Cardiac muscle cell (in vitro differentiated cells and primary cell): ENCODE data around the gene MRE11. TPM values are rescaled to one million over a fixed set of nuclear protein-coding genes. Genes with fewer than 3 reads are reported as not detected.

Experiments used
- DNase-seq, 2 donors: peaks; one replicate each; pipeline versions ENCODE4 v3.0.0 to v3.0.0-alpha.2; 2010 to 2017; ENCODE audit warnings: low read depth in 1 of 2, low spot score in 1 of 2
- H3K27ac ChIP-seq: fragments of 200-600 bp; sonication (generic); 2 replicates; pipeline ENCODE4 v1.5.1; 2016
- H3K27me3 ChIP-seq: fragments of 200-600 bp; sonication (generic); 2 replicates; pipeline ENCODE4 v1.6.0; 2016; ENCODE audit warnings: control low read depth
- H3K36me3 ChIP-seq: fragments of 200-600 bp; sonication (generic); 2 replicates; pipeline ENCODE4 v1.5.1; 2016; ENCODE audit warnings: control low read depth
- H3K4me1 ChIP-seq: fragments of 200-600 bp; sonication (generic); 2 replicates; pipeline ENCODE4 v1.8.1; 2017; ENCODE audit warnings: low read depth, mild to moderate bottlenecking, mixed run types
- H3K4me3 ChIP-seq: fragments of 200-600 bp; sonication (generic); 2 replicates; pipeline ENCODE4 v1.5.1; 2016; ENCODE audit warnings: mild to moderate bottlenecking
- H3K9me3 ChIP-seq: fragments of 200-600 bp; sonication (generic); 2 replicates; pipeline ENCODE4 v1.5.1; 2017; ENCODE audit warnings: low read depth, mild to moderate bottlenecking, control low read depth
- CTCF ChIP-seq: IDR thresholded peaks from 2 replicates; pipeline ENCODE4 v1.5.1; 2012; ENCODE audit warnings: low read depth, mild to moderate bottlenecking, low read length
- polyA plus RNA-seq: library from polyadenylated mRNA; unstranded; fragments of >200 nt; fragmentation: Nextera tagmentation; extraction: Ambion mirVana; gene quantifications from 2 replicates; pipeline ENCODE4 v1.2.1, GENCODE V29; 2016
- total RNA-seq: library from RNA; depleted of rRNA; stranded (reverse); fragments of >200 nt; gene quantifications from 2 replicates; pipeline ENCODE4 v1.2.3, GENCODE V29; 2016

Gene MRE11
- total and polyA plus RNA-seq, 2 experiments from 2014 or later: 7.0 to 11.4 TPM

- Histone ChIP-seq H3K27ac (no peak overlapping the region), H3K4me1 (peaks cover 14% of the 10 kb centered on the region), H3K4me3 (no peak overlapping the region), H3K36me3 (no peaks in the 10 kb centered on the region), H3K27me3 (no peaks in the 10 kb centered on the region), H3K9me3 (no peaks in the 10 kb centered on the region)
- no peak for DNase-seq
- TF ChIP-seq CTCF: no peak
Observed at GRCh38 chr11:94533206-94533605, 39.6 kb upstream of the MRE11 start.

- TF ChIP-seq CTCF: no peak
- H3K9me3 ChIP-seq: no peaks in the 10 kb centered on the region
Observed at GRCh38 chr11:94532211-94532610, 38.6 kb upstream of the MRE11 start.

GRCh38 chr11:94528551-94528950 lies 34.9 kb upstream of the MRE11 start:
- Histone ChIP-seq H3K27me3 (no peaks in the 10 kb centered on the region), H3K4me1 (peaks cover 20% of the 10 kb centered on the region), H3K36me3 (no peaks in the 10 kb centered on the region), H3K9me3 (no peaks in the 10 kb centered on the region), H3K27ac (no peak overlapping the region), H3K4me3 (no peak overlapping the region)
- DNase-seq: no peak
- TF ChIP-seq CTCF: no peak

More at GRCh38 chr11:94532211-94532610, 38.6 kb upstream of the MRE11 start:
- H3K36me3 ChIP-seq: no peaks in the 10 kb centered on the region
- H3K27ac ChIP-seq: no peak overlapping the region
- H3K27me3 ChIP-seq: no peaks in the 10 kb centered on the region
- no peak for DNase-seq
- no peak overlapping the region for H3K4me3 ChIP-seq
- peaks cover 14% of the 10 kb centered on the region for H3K4me1 ChIP-seq

GRCh38 chr11:94526645-94527438 lies 33.2 kb upstream of the MRE11 start:
- no peaks in the 10 kb centered on the region for H3K9me3 ChIP-seq
- TF ChIP-seq CTCF: no peak
- no peak overlapping the region for H3K4me3 ChIP-seq
- no peaks in the 10 kb centered on the region for H3K27me3 ChIP-seq
- no peaks in the 10 kb centered on the region for H3K36me3 ChIP-seq
- H3K4me1 ChIP-seq: peaks cover 17% of the 10 kb centered on the region
- DNase-seq: no peak
- no peak overlapping the region for H3K27ac ChIP-seq

- Histone ChIP-seq H3K4me3 (no peak overlapping the region), H3K4me1 (peaks cover 17% of the 10 kb centered on the region), H3K9me3 (no peaks in the 10 kb centered on the region), H3K36me3 (no peaks in the 10 kb centered on the region), H3K27me3 (no peaks in the 10 kb centered on the region), H3K27ac (no peak overlapping the region)
- DNase-seq: peak; percentile 90 to 93
- TF ChIP-seq CTCF: no peak
Observed at GRCh38 chr11:94525546-94526324, 32.1 kb upstream of the MRE11 start.
